Measurements from ENCODE around the gene CNTNAP2.

The CNTNAP2 gene

GRCh38 chr7:148245381-148245780, 2128.8 kb downstream of the CNTNAP2 start:
- TF ChIP-seq CTCF (IDR thresholded peaks at IDR 0.05; ENCODE audit: insufficient read depth, low read length, poor library complexity, severe bottlenecking) = no peak
- TF ChIP-seq EZH2phosphoT487 (conservative IDR thresholded peaks at IDR 0.05; ENCODE audit: low read length) = no peak
- no peaks in the 10 kb centered on the region for H3K9me3 ChIP-seq (ENCODE audit: insufficient read depth, low read length)
- H3K9ac ChIP-seq (ENCODE audit: low read length) = no peak overlapping the region
- H3K27me3 ChIP-seq (ENCODE audit: low read length) = no peaks in the 10 kb centered on the region
- no peaks in the 10 kb centered on the region for H3K9me2 ChIP-seq (replicated peaks; ENCODE audit: insufficient read depth, low read length)
- H4K20me1 ChIP-seq (ENCODE audit: low read depth, low read length) = no peaks in the 10 kb centered on the region
- H3K4me2 ChIP-seq (ENCODE audit: low read depth, low read length, poor library complexity, severe bottlenecking) = no peak overlapping the region
- no peaks in the 10 kb centered on the region for H3K36me3 ChIP-seq (ENCODE audit: low read length)
- H3K27ac ChIP-seq (ENCODE audit: low read depth, low read length) = no peak overlapping the region
- H3F3A ChIP-seq (ENCODE audit: insufficient read depth) = no peaks in the 10 kb centered on the region
- no peak overlapping the region for H2AFZ ChIP-seq (ENCODE audit: low read depth, low read length, severe bottlenecking)
- H3K4me3 ChIP-seq (ENCODE audit: insufficient read depth, low read length, poor library complexity, severe bottlenecking) = no peak overlapping the region
- H3K79me2 ChIP-seq (ENCODE audit: insufficient read depth, low read length) = no peaks in the 10 kb centered on the region

- Histone ChIP-seq H3K9ac (ENCODE audit: low read length) (no peak overlapping the region), H3K36me3 (ENCODE audit: low read length) (no peaks in the 10 kb centered on the region), H3K4me3 (ENCODE audit: insufficient read depth, low read length, poor library complexity, severe bottlenecking) (no peak overlapping the region), H3K9me3 (ENCODE audit: insufficient read depth, low read length) (no peaks in the 10 kb centered on the region), H3K27ac (ENCODE audit: low read depth, low read length) (no peak overlapping the region), H3K4me2 (ENCODE audit: low read depth, low read length, poor library complexity, severe bottlenecking) (no peak overlapping the region), H4K20me1 (ENCODE audit: low read depth, low read length) (no peaks in the 10 kb centered on the region), H3K27me3 (ENCODE audit: low read length) (no peaks in the 10 kb centered on the region), H3K9me2 (replicated peaks; ENCODE audit: insufficient read depth, low read length) (no peaks in the 10 kb centered on the region), H2AFZ (ENCODE audit: low read depth, low read length, severe bottlenecking) (no peak overlapping the region), H3K79me2 (ENCODE audit: insufficient read depth, low read length) (no peaks in the 10 kb centered on the region), H3F3A (ENCODE audit: insufficient read depth) (no peaks in the 10 kb centered on the region)
- TF ChIP-seq CTCF (IDR thresholded peaks at IDR 0.05; ENCODE audit: insufficient read depth, low read length, poor library complexity, severe bottlenecking) (no peak), EZH2phosphoT487 (conservative IDR thresholded peaks at IDR 0.05; ENCODE audit: low read length) (no peak)
These were observed 2137.0 kb downstream of the CNTNAP2 start for GRCh38 chr7:148253629-148254028.

- H3K79me2 ChIP-seq (ENCODE audit: insufficient read depth, low read length) = no peaks in the 10 kb centered on the region
These were observed 2138.7 kb downstream of the CNTNAP2 start for GRCh38 chr7:148255333-148255732.

More at GRCh38 chr7:148255333-148255732, 2138.7 kb downstream of the CNTNAP2 start:
- H3K36me3 ChIP-seq (ENCODE audit: low read length) = no peaks in the 10 kb centered on the region
- H2AFZ ChIP-seq (ENCODE audit: low read depth, low read length, severe bottlenecking) = no peak overlapping the region
- TF ChIP-seq CTCF (IDR thresholded peaks at IDR 0.05; ENCODE audit: insufficient read depth, low read length, poor library complexity, severe bottlenecking) = peak; percentile 19
- no peak for TF ChIP-seq EZH2phosphoT487 (conservative IDR thresholded peaks at IDR 0.05; ENCODE audit: low read length)
- H3K9ac ChIP-seq (ENCODE audit: low read length) = no peak overlapping the region
- no peaks in the 10 kb centered on the region for H3K27me3 ChIP-seq (ENCODE audit: low read length)
- no peak overlapping the region for H3K27ac ChIP-seq (ENCODE audit: low read depth, low read length)
- H3K9me2 ChIP-seq (replicated peaks; ENCODE audit: insufficient read depth, low read length) = no peaks in the 10 kb centered on the region
- no peaks in the 10 kb centered on the region for H4K20me1 ChIP-seq (ENCODE audit: low read depth, low read length)
- no peaks in the 10 kb centered on the region for H3K9me3 ChIP-seq (ENCODE audit: insufficient read depth, low read length)
- H3F3A ChIP-seq (ENCODE audit: insufficient read depth) = no peaks in the 10 kb centered on the region
- H3K4me2 ChIP-seq (ENCODE audit: low read depth, low read length, poor library complexity, severe bottlenecking) = no peak overlapping the region
- no peak overlapping the region for H3K4me3 ChIP-seq (ENCODE audit: insufficient read depth, low read length, poor library complexity, severe bottlenecking)
